ENCODE results near the gene HNF4A. TPM values are rescaled to one million over a fixed set of nuclear protein-coding genes. Genes with fewer than 3 reads are reported as not detected.

The HNF4A gene
- total RNA-seq, 2 donors from 2014 or later: not detected

DNA sequence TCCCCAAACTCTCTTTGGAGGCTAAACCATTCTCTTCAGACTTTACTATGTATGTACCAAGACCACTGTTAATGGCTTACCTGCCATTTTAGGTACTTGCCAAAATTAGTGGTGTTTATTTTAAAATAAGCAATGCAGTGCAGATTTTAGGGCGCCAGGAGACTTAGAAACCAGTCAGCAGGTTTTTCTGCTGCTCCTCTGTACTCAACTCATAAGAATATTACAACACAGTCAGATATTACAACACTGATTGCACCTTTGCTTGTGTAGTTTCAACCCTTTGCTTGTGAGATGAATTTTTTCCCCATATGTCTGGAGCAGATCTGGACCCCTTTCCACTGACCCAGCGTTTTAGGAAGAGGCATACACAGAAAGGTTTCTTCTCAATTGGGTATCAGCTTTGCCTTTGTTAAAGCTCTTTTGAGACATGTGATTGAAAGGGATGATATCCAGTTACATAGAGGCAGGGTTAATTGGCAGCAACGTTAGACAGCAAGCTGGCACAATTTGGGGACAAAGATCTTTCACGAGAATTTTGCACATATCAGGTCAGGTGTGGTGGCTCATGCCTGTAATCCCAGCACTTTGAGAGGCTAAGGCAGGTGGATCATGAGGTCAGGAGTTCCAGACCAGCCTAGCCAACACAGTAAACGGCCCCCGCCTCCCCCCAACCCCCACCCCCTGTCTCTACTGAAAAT is 126.4 kb downstream of the HNF4A start:
- no peak overlapping the region for H3K27ac Mint-ChIP-seq
- H3K4me3 Mint-ChIP-seq: no peak overlapping the region
- H3K4me1 Mint-ChIP-seq (ENCODE audit: low read depth): peaks cover 25% of the 10 kb centered on the region
- H3K36me3 Mint-ChIP-seq (ENCODE audit: insufficient read depth in 2 of 2): peaks cover 3 to 4% of the 10 kb centered on the region in 2 donors
- H3K27me3 Mint-ChIP-seq (ENCODE audit: low read depth): no peaks in the 10 kb centered on the region
- H3K9me3 Mint-ChIP-seq: no peaks in the 10 kb centered on the region
- no peak for DNase-seq
- no peak for ATAC-seq (replicated peaks in 1 of 2)

DNA sequence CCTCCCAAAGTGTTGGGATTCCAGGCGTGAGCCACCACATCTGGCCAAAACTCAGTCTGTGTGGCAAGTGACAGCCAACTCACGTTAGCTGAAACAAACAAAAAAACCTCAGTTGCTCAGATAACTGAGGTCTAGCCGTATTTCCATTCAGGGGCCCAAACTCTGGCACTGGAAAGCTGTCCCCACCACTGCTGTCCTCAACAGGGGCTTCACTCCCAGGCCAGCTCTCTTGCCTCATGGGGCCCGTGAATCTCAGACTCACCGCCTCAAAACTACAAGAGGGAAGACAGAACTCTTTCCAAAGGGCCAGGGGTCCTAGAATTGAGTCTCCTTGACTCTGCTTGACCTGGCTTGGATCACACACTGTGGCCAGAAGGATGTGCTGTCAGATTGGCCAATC is 127.6 kb downstream of the HNF4A start:
- H3K4me1 Mint-ChIP-seq (ENCODE audit: low read depth): peaks cover 17% of the 10 kb centered on the region
- no peak overlapping the region for H3K4me3 Mint-ChIP-seq
- no peak for ATAC-seq (replicated peaks in 1 of 2)
- peaks cover 3 to 4% of the 10 kb centered on the region in 2 donors for H3K36me3 Mint-ChIP-seq (ENCODE audit: insufficient read depth in 2 of 2)
- DNase-seq: no peak
- H3K27ac Mint-ChIP-seq: no peak overlapping the region
- no peaks in the 10 kb centered on the region for H3K27me3 Mint-ChIP-seq (ENCODE audit: low read depth)
- H3K9me3 Mint-ChIP-seq: no peaks in the 10 kb centered on the region

Other genes with a start within 250 kb of the HNF4A start
- under 1 TPM; 0.29 to 0.46 TPM for gene JPH2, start 168.5 kb upstream of the HNF4A start, total RNA-seq
- gene OSER1, start 144.9 kb upstream of the HNF4A start, total RNA-seq: 10 to 100 TPM; 47.1 to 47.5 TPM
- gene GDAP1L1, start 108.4 kb upstream of the HNF4A start, total RNA-seq: 1 to 10 TPM in 1 of 2 donors, under 1 TPM in 1; 1.00 to 1.0 TPM
- gene FITM2, start 44.5 kb upstream of the HNF4A start, total RNA-seq: 1 to 10 TPM; 2.9 to 3.1 TPM
- not detected for gene R3HDML, start 18.7 kb upstream of the HNF4A start, total RNA-seq
- 10 to 100 TPM; 15.9 to 21.0 TPM for gene TTPAL, start 120.2 kb downstream of the HNF4A start, total RNA-seq
- gene SERINC3, start 166.4 kb downstream of the HNF4A start, total RNA-seq: 10 to 100 TPM; 85.6 to 100.0 TPM
- gene PKIG, start 226.9 kb downstream of the HNF4A start, total RNA-seq: 10 to 100 TPM; 10.3 to 13.6 TPM

Data from activated T-cell treated with anti-CD3 and anti-CD28 coated beads, Interleukin-2, amount 50 U/mL, for 72 hours (primary cell).